Sigmoid colon (tissue), 7 donors: ENCODE measurements around the gene FBXL16. TPM values are rescaled to one million over a fixed set of nuclear protein-coding genes. Genes with fewer than 3 reads are reported as not detected.

Experiments
- DNase-seq: peaks from one replicate; pipeline ENCODE4 v3.0.0-alpha.2; 2019
- H3K27ac ChIP-seq, 4 donors: fragments of 200-600 bp; sonication (generic); one replicate each; pipeline ENCODE4 v1.5.1; 2016 to 2019; ENCODE audit warnings: mild to moderate bottlenecking in 1 of 4
- H3K27me3 ChIP-seq, 3 donors: fragments of 200-600 bp; sonication (generic); one replicate each; pipeline ENCODE4 v1.5.1; 2019; ENCODE audit warnings: mild to moderate bottlenecking in 1 of 3
- H3K36me3 ChIP-seq, 4 donors: fragments of 200-600 bp; sonication (generic); one replicate each; pipeline ENCODE4 v1.5.1; 2016 to 2019
- H3K4me1 ChIP-seq, 4 donors: fragments of 200-600 bp; sonication (generic); one replicate each; pipeline ENCODE4 v1.5.1; 2017 to 2019
- H3K4me3 ChIP-seq, 4 donors: fragments of 200-600 bp; sonication (generic); one replicate each; pipeline ENCODE4 v1.5.1; 2017 to 2019; ENCODE audit warnings: mild to moderate bottlenecking in 2 of 4, moderate library complexity in 1 of 4
- H3K9me3 ChIP-seq, 4 donors: fragments of 200-600 bp in 3 of 4; sonication (generic) in 3 of 4; one replicate each; pipeline versions ENCODE4 v1.5.1 to v1.6.1; 2013 to 2019
- CTCF ChIP-seq, 4 experiments: fragments of 450-650 bp in 3 of 4; fragments of 200-600 bp in 1 of 4; IDR thresholded peaks; one replicate each; pipeline ENCODE4 v1.5.1; 2016 to 2019; ENCODE audit warnings: antibody characterized with exemption in 4 of 4, mild to moderate bottlenecking in 3 of 4, moderate library complexity in 2 of 4
- EP300 ChIP-seq, 4 donors: sonication (generic); formaldehyde crosslinking; IDR thresholded peaks; one replicate each; pipeline ENCODE4 v1.6.1; 2017; ENCODE audit warnings: antibody characterized with exemption in 4 of 4
- POLR2A ChIP-seq, 2 donors: fragments of 450-650 bp; IDR thresholded peaks; one replicate each; pipeline ENCODE4 v1.6.1; 2016; ENCODE audit warnings: antibody characterized with exemption in 2 of 2, mild to moderate bottlenecking in 2 of 2, moderate library complexity in 2 of 2
- POLR2AphosphoS5 ChIP-seq, 4 donors: sonication (generic); formaldehyde crosslinking; IDR thresholded peaks; one replicate each; pipeline ENCODE4 v1.6.1; 2017; ENCODE audit warnings: antibody characterized with exemption in 4 of 4
- WGBS, 2 donors: extraction: QIAGEN DNeasy Blood & Tissue Kit; methylation state at CpG; one replicate each; pipeline ENCODE4 v1.1.7; 2013; 5-methylcytosine and 5-hydroxymethylcytosine counted together
- intact Hi-C: fragments of 100-400 bp; cut with DNase I; formaldehyde crosslinking; loops from one replicate; pipeline ENCODE4 v1.15.1; 2023
- polyA plus RNA-seq, 3 donors: library from polyadenylated mRNA; stranded (reverse); fragments of 200-250 nt; gene quantifications; one replicate each; pipeline ENCODE4 v1.2.3, GENCODE V29; 2013
- total RNA-seq, 4 donors: library from RNA; depleted of rRNA; stranded (reverse); fragments of >200 nt; gene quantifications; one replicate each; pipeline ENCODE4 v1.1.0, GENCODE V29; 2016
- donor health status: healthy with polysubstance abuse.
- donor health status: Bipolar disorder and iron deficiency.
- donor health status: healthy.

The FBXL16 gene
- total and polyA plus RNA-seq, 7 donors = 0.16 to 2.4 (median 1.4) TPM; not detected in 1

- Histone ChIP-seq H3K4me1 (peaks cover 0 to 70% (median 63%) of the 10 kb centered on the region in 4 donors), H3K9me3 (no peaks in the 10 kb centered on the region), H3K27me3 (no peaks in the 10 kb centered on the region), H3K27ac (peak overlapping the region; percentile 82 to 87 (median 83)), H3K4me3 (peak overlapping the region; percentile 49 to 83 (median 79)), H3K36me3 (peaks cover 14 to 41% (median 21%) of the 10 kb centered on the region in 4 donors)
- WGBS, 2 donors = 6 to 19% methylated on average over 57 of the region's 57 CpGs
- intact Hi-C loops = loop anchor here (2.0 to 10.0 kb wide), 2 partner anchors 37 to 1091 kb away; partner anchors contain the start of genes ANTKMT, EME2, MRPS34 and NME3
- TF ChIP-seq CTCF (IDR thresholded peaks at IDR 0.05) (no peak), POLR2A (IDR thresholded peaks at IDR 0.05) (no peak), EP300 (IDR thresholded peaks at IDR 0.05) (no peak), POLR2AphosphoS5 (IDR thresholded peaks at IDR 0.05) (no peak)
- DNase-seq = no peak
Measured at GRCh38 chr16:683396-684070, 22.1 kb downstream of the FBXL16 start.

- Histone ChIP-seq H3K4me1 (peaks cover 0 to 64% (median 61%) of the 10 kb centered on the region in 4 donors), H3K27me3 (no peaks in the 10 kb centered on the region), H3K27ac (no peak overlapping the region), H3K36me3 (peaks cover 14 to 39% (median 21%) of the 10 kb centered on the region in 4 donors), H3K9me3 (no peaks in the 10 kb centered on the region), H3K4me3 (peak overlapping the region in 2 of 4 donors; percentile 82 to 83)
- TF ChIP-seq CTCF (IDR thresholded peaks at IDR 0.05) (peak in 1 of 4 experiments; percentile 5), POLR2A (IDR thresholded peaks at IDR 0.05) (no peak)
- DNase-seq = peak; percentile 74
- intact Hi-C loops = loop anchor here (10.0 kb wide), 1 partner anchor 1092 kb away; the partner anchor contains the start of genes EME2, MRPS34 and NME3
- 68 to 87% methylated on average over 36 of the region's 36 CpGs for WGBS, 2 donors
Measured at GRCh38 chr16:682493-683395, 22.9 kb downstream of the FBXL16 start.

GRCh38 chr16:681746-682427, 23.7 kb downstream of the FBXL16 start:
- 77 to 83% methylated on average over 28 of the region's 28 CpGs for WGBS, 2 donors
- TF ChIP-seq CTCF (IDR thresholded peaks at IDR 0.05) (no peak), EP300 (IDR thresholded peaks at IDR 0.05) (no peak), POLR2AphosphoS5 (IDR thresholded peaks at IDR 0.05) (no peak), POLR2A (IDR thresholded peaks at IDR 0.05) (no peak)

GRCh38 chr16:680967-681745, 24.4 kb downstream of the FBXL16 start:
- TF ChIP-seq POLR2AphosphoS5 (IDR thresholded peaks at IDR 0.05) = no peak
- TF ChIP-seq POLR2A (IDR thresholded peaks at IDR 0.05) = no peak
- no peak for TF ChIP-seq CTCF (IDR thresholded peaks at IDR 0.05)
- TF ChIP-seq EP300 (IDR thresholded peaks at IDR 0.05) = no peak
- no peaks in the 10 kb centered on the region for H3K27me3 ChIP-seq
- peaks cover 14 to 23% (median 17%) of the 10 kb centered on the region in 4 donors for H3K36me3 ChIP-seq
- H3K9me3 ChIP-seq = no peaks in the 10 kb centered on the region
- WGBS, 2 donors = 42 to 50% methylated on average over 44 of the region's 44 CpGs
- intact Hi-C loops = loop anchor here (1.0 to 10.0 kb wide), 2 partner anchors 92 to 1094 kb away; partner anchors contain the start of genes EME2, MRPS34 and NME3
- H3K4me3 ChIP-seq = peak overlapping the region; percentile 72 to 95 (median 86)
- DNase-seq = no peak
- peak overlapping the region; percentile 94 to 99 (median 96) for H3K27ac ChIP-seq
- H3K4me1 ChIP-seq = peaks cover 0 to 66% (median 59%) of the 10 kb centered on the region in 4 donors

More at GRCh38 chr16:681746-682427, 23.7 kb downstream of the FBXL16 start:
- DNase-seq = no peak
- H3K9me3 ChIP-seq = no peaks in the 10 kb centered on the region
- peak overlapping the region in 2 of 4 donors; percentile 93 to 95 for H3K4me3 ChIP-seq
- no peaks in the 10 kb centered on the region for H3K27me3 ChIP-seq
- H3K27ac ChIP-seq = peak overlapping the region in 1 of 4 donors; percentile 99
- peaks cover 0 to 64% (median 61%) of the 10 kb centered on the region in 4 donors for H3K4me1 ChIP-seq
- intact Hi-C loops = loop anchor here (10.0 kb wide), 1 partner anchor 1093 kb away; the partner anchor contains the start of genes EME2, MRPS34 and NME3
- peaks cover 14 to 31% (median 19%) of the 10 kb centered on the region in 4 donors for H3K36me3 ChIP-seq
